A549 (cell line): ENCODE data around the gene PRDM2.

Experiments used
- MAZ ChIP-seq: fragments of 150-350 bp; IDR thresholded peaks from 2 replicates; pipeline ENCODE4 v1.6.1; 2014; ENCODE audit warnings: antibody characterized with exemption, low read depth, low read length, borderline replicate concordance
- NFE2L2 ChIP-seq: fragments of 150-350 bp; conservative IDR thresholded peaks from 2 replicates; pipeline ENCODE4 v1.6.1; 2014; ENCODE audit warnings: low read length
- POLR2A ChIP-seq: IDR thresholded peaks from 2 replicates; pipeline ENCODE4 v1.6.1; 2012; ENCODE audit warnings: mild to moderate bottlenecking, low read length
- RARB ChIP-seq: fragments of 250-450 bp; sonication (Bioruptor Pico); IDR thresholded peaks from 2 replicates; pipeline ENCODE4 v1.8.0; 2021; ENCODE audit warnings: mild to moderate bottlenecking, moderate library complexity
- SMC3 ChIP-seq: fragments of >200 bp; sonication (Bioruptor Twin); formaldehyde crosslinking; IDR thresholded peaks from 3 replicates; pipeline ENCODE4 v1.6.1; 2018; ENCODE audit warnings: inconsistent platforms
- ZFP36 ChIP-seq: fragments of 450-650 bp; IDR thresholded peaks from 2 replicates; pipeline ENCODE4 v1.6.1; 2014; ENCODE audit warnings: borderline replicate concordance; ENCODE audit not compliant: partially characterized antibody
- ZNF302 ChIP-seq: fragments of 250-450 bp; sonication (Bioruptor Pico); IDR thresholded peaks from 2 replicates; pipeline ENCODE4 v1.9.0; 2021; ENCODE audit warnings: inconsistent platforms, mild to moderate bottlenecking, moderate library complexity
- TF ChIP-seq, protein P1 (sequence below): fragments of >200 bp; sonication (Bioruptor Twin); formaldehyde crosslinking; IDR thresholded peaks from 3 replicates; pipeline ENCODE4 v1.5.1; 2016
- TF ChIP-seq, protein P2 (sequence below): IDR thresholded peaks from 2 replicates; pipeline ENCODE4 v1.6.1; 2012

DNA sequence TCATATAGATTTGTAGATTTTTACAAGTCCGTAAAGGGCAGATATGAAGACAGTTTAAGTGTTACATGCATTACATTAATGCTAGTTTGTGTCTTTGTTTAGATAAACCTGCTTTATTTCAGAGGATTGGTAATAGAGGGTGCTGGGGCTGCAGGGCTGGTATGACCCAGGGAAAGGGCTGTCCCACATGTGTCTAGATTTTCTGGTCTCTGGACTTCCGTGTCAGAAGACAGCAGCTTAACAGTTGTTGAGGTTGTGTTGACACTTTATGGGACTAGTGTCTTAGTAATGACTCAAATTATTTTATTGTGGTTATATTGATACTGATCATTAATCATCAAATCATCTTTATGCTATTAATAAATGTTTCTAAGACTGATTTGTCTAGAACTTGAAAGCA lies 10.1 kb downstream of the PRDM2 start:
- TF ChIP-seq POLR2A (no peak), RARB (CRISPR knock-in tag) (no peak), MAZ (no peak), ZNF302 (CRISPR knock-in tag) (no peak), SMC3 (no peak), ZFP36 (no peak), NFE2L2 (no peak)
- TF ChIP-seq, protein P1, sequence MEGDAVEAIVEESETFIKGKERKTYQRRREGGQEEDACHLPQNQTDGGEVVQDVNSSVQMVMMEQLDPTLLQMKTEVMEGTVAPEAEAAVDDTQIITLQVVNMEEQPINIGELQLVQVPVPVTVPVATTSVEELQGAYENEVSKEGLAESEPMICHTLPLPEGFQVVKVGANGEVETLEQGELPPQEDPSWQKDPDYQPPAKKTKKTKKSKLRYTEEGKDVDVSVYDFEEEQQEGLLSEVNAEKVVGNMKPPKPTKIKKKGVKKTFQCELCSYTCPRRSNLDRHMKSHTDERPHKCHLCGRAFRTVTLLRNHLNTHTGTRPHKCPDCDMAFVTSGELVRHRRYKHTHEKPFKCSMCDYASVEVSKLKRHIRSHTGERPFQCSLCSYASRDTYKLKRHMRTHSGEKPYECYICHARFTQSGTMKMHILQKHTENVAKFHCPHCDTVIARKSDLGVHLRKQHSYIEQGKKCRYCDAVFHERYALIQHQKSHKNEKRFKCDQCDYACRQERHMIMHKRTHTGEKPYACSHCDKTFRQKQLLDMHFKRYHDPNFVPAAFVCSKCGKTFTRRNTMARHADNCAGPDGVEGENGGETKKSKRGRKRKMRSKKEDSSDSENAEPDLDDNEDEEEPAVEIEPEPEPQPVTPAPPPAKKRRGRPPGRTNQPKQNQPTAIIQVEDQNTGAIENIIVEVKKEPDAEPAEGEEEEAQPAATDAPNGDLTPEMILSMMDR: no peak
- TF ChIP-seq, protein P2, sequence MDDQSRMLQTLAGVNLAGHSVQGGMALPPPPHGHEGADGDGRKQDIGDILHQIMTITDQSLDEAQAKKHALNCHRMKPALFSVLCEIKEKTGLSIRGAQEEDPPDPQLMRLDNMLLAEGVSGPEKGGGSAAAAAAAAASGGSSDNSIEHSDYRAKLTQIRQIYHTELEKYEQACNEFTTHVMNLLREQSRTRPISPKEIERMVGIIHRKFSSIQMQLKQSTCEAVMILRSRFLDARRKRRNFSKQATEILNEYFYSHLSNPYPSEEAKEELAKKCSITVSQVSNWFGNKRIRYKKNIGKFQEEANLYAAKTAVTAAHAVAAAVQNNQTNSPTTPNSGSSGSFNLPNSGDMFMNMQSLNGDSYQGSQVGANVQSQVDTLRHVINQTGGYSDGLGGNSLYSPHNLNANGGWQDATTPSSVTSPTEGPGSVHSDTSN: no peak
